ENCODE data around the gene CBX4. TPM values are rescaled to one million over a fixed set of nuclear protein-coding genes. Genes with fewer than 3 reads are reported as not detected.
A peak's percentile ranks its signal among the peaks of the same experiment; 100 is the strongest.

The CBX4 gene
- total RNA-seq, 4 donors from 2014 or later: 5.6 to 17.2 (median 13.5) TPM

GRCh38 chr17:79809530-79810129, 29.6 kb downstream of the CBX4 start:
- Histone ChIP-seq H3K4me1 (peaks cover 32 to 54% of the 10 kb centered on the region in 2 donors), H3K36me3 (no peaks in the 10 kb centered on the region), H3K4me3 (replicated peaks in 1 of 3) (no peak overlapping the region), H3K27ac (no peak overlapping the region), H3K9me3 (no peaks in the 10 kb centered on the region), H3K27me3 (peaks cover 83% of the 10 kb centered on the region)
- 1 to 2% methylated on average over 15 to 27 of the region's 40 CpGs for WGBS, 2 donors
- DNase-seq: peak; percentile 67
- TF ChIP-seq CTCF (IDR thresholded peaks at IDR 0.05) (no peak), POLR2A (IDR thresholded peaks at IDR 0.05) (no peak)
- intact Hi-C loops (cut with DNase I): loop anchor here (10.0 kb wide), 1 partner anchor 115 kb away; no protein-coding TSS in a partner anchor

GRCh38 chr17:79808763-79809529, 30.3 kb downstream of the CBX4 start:
- Histone ChIP-seq H3K4me1 (peaks cover 26 to 52% of the 10 kb centered on the region in 2 donors), H3K27ac (no peak overlapping the region), H3K36me3 (no peaks in the 10 kb centered on the region), H3K4me3 (replicated peaks in 1 of 3) (no peak overlapping the region), H3K27me3 (peaks cover 83% of the 10 kb centered on the region), H3K9me3 (no peaks in the 10 kb centered on the region)
- 12% methylated on average over 13 to 14 of the region's 20 CpGs for WGBS, 2 donors
- intact Hi-C loops (cut with DNase I): loop anchor here (10.0 kb wide), 1 partner anchor 116 kb away; no protein-coding TSS in a partner anchor
- no peak for TF ChIP-seq POLR2A (IDR thresholded peaks at IDR 0.05)
- TF ChIP-seq CTCF (IDR thresholded peaks at IDR 0.05): peak in 4 of 6 experiments; percentile 48 to 68 (median 58)
- DNase-seq: peak; percentile 52 to 59

GRCh38 chr17:79806863-79807720, 32.1 kb downstream of the CBX4 start:
- H3K27me3 ChIP-seq: peaks cover 89% of the 10 kb centered on the region
- no peaks in the 10 kb centered on the region for H3K9me3 ChIP-seq
- DNase-seq: no peak
- H3K27ac ChIP-seq: no peak overlapping the region
- WGBS, 2 donors: 23 to 28% methylated on average over 12 to 13 of the region's 13 CpGs
- no peak for TF ChIP-seq CTCF (IDR thresholded peaks at IDR 0.05)
- no peak for TF ChIP-seq POLR2A (IDR thresholded peaks at IDR 0.05)
- no peaks in the 10 kb centered on the region for H3K36me3 ChIP-seq
- peaks cover 21 to 46% of the 10 kb centered on the region in 2 donors for H3K4me1 ChIP-seq
- intact Hi-C loops (cut with DNase I): loop anchor here (10.0 kb wide), 1 partner anchor 118 kb away; no protein-coding TSS in a partner anchor
- no peak overlapping the region for H3K4me3 ChIP-seq (replicated peaks in 1 of 3)

- Histone ChIP-seq H3K36me3 (no peaks in the 10 kb centered on the region), H3K9me3 (no peaks in the 10 kb centered on the region), H3K4me1 (peaks cover 17 to 40% of the 10 kb centered on the region in 2 donors), H3K4me3 (replicated peaks in 1 of 3) (no peak overlapping the region), H3K27ac (no peak overlapping the region), H3K27me3 (peaks cover 89% of the 10 kb centered on the region)
- DNase-seq: no peak
- TF ChIP-seq POLR2A (IDR thresholded peaks at IDR 0.05) (no peak), CTCF (IDR thresholded peaks at IDR 0.05) (no peak)
- WGBS, 2 donors: 4 to 15% methylated on average over 3 to 4 of the region's 4 CpGs
- intact Hi-C loops (cut with DNase I): loop anchor here (10.0 kb wide), 1 partner anchor 118 kb away; no protein-coding TSS in a partner anchor
Measured at GRCh38 chr17:79806446-79806760, 32.8 kb downstream of the CBX4 start.

Data from thyroid gland (tissue), 4 donors.